Calu3 (cell line): ENCODE data around the gene UBE2D4. TPM values are rescaled to one million over a fixed set of nuclear protein-coding genes. Genes with fewer than 3 reads are reported as not detected.

Experiments
- BruUV-seq: library from RNA; stranded (reverse); fragments of 400-500 nt; replicated peaks from 2 replicates; lab custom pipeline; 2021; lab: Mats Ljungman, UMichigan
- CTCF ChIA-PET: fragments of 300-600 bp; sonication (Branson Sonifier 250); formaldehyde crosslinking; loops from one replicate; lab custom pipeline; 2022; ENCODE audit warnings: antibody characterized with exemption; lab: Charles Lee
- DNase-seq: peaks from one replicate; pipeline ENCODE4 v3.0.0; 2022
- H3K27ac Mint-ChIP-seq: one replicate; pipeline ENCODE4 v1.8.0; 2022; ENCODE audit warnings: mixed read lengths; ENCODE audit not compliant: unreplicated experiment
- H3K27me3 Mint-ChIP-seq: one replicate; pipeline ENCODE4 v1.8.0; 2022; ENCODE audit warnings: mixed read lengths; ENCODE audit not compliant: unreplicated experiment
- H3K36me3 Mint-ChIP-seq: one replicate; pipeline ENCODE4 v1.8.0; 2022; ENCODE audit warnings: mild to moderate bottlenecking, moderate library complexity, mixed read lengths; ENCODE audit not compliant: insufficient read depth, unreplicated experiment
- H3K4me1 Mint-ChIP-seq: one replicate; pipeline ENCODE4 v1.8.0; 2022; ENCODE audit warnings: mild to moderate bottlenecking, low read depth, mixed read lengths; ENCODE audit not compliant: unreplicated experiment
- H3K4me3 Mint-ChIP-seq: one replicate; pipeline ENCODE4 v1.8.0; 2022; ENCODE audit warnings: mild to moderate bottlenecking, low read depth, moderate library complexity, mixed read lengths; ENCODE audit not compliant: unreplicated experiment
- H3K9me3 Mint-ChIP-seq: one replicate; pipeline ENCODE4 v1.8.0; 2022; ENCODE audit warnings: low read depth, mixed read lengths; ENCODE audit not compliant: unreplicated experiment
- CTCF ChIP-seq: fragments of 200-600 bp; IDR thresholded peaks from one replicate; pipeline ENCODE4 v1.8.0; 2022; ENCODE audit warnings: antibody characterized with exemption; ENCODE audit not compliant: unreplicated experiment
- intact Hi-C: fragments of 100-400 bp; cut with micrococcal nuclease; formaldehyde crosslinking; loops from one replicate; pipeline ENCODE4 v1.10.0; 2022; ENCODE audit not compliant: unreplicated experiment
- total RNA-seq: library from RNA; stranded (reverse); gene quantifications from 2 replicates; pipeline ENCODE4 v1.2.3, GENCODE V29; 2022

UBE2D4 gene
- total RNA-seq, 1 experiment from 2014 or later = 22.7 TPM

DNA sequence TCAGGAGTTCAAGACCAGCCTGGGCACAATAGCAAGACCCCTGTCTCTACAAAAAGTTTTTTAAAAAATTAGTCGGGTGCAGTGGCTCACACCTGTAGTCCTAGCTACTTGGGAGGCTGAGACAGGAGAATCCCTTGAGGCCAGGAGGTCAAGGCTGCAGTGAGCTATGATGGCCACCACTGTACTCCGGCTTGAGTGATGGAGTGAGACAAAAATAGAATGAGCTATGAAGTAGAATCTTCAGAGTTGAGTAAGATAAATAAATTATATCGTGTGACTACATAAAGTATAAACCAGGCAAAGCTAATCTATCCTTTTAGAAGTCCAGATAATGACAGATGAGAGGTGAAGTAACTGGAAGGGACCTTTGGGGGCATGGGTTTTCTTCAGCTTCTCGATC is 41.6 kb upstream of the UBE2D4 start:
- Mint-ChIP-seq H3K27ac (no peak overlapping the region), H3K36me3 (peaks cover 44% of the 10 kb centered on the region), H3K9me3 (no peaks in the 10 kb centered on the region), H3K27me3 (no peaks in the 10 kb centered on the region), H3K4me1 (peaks cover 11% of the 10 kb centered on the region), H3K4me3 (no peak overlapping the region)
- no peak for TF ChIP-seq CTCF
- CTCF ChIA-PET = interaction anchor here (0.7 kb wide), 1 partner anchor 21 kb away, joined by 4 read pairs; no protein-coding TSS in a partner anchor
- DNase-seq = no peak
- no TSS peak for BruUV-seq
- intact Hi-C loops = no loop called here

GRCh38 chr7:43888993-43889945 is 37.0 kb upstream of the UBE2D4 start:
- intact Hi-C loops = no loop called here
- H3K4me1 Mint-ChIP-seq = peaks cover 29% of the 10 kb centered on the region
- no peaks in the 10 kb centered on the region for H3K9me3 Mint-ChIP-seq
- peaks cover 21% of the 10 kb centered on the region for H3K36me3 Mint-ChIP-seq
- no peak overlapping the region for H3K4me3 Mint-ChIP-seq
- H3K27ac Mint-ChIP-seq = no peak overlapping the region
- no peak for DNase-seq
- H3K27me3 Mint-ChIP-seq = no peaks in the 10 kb centered on the region
- no peak for TF ChIP-seq CTCF
- BruUV-seq = no TSS peak
- CTCF ChIA-PET = no interaction called here

DNA sequence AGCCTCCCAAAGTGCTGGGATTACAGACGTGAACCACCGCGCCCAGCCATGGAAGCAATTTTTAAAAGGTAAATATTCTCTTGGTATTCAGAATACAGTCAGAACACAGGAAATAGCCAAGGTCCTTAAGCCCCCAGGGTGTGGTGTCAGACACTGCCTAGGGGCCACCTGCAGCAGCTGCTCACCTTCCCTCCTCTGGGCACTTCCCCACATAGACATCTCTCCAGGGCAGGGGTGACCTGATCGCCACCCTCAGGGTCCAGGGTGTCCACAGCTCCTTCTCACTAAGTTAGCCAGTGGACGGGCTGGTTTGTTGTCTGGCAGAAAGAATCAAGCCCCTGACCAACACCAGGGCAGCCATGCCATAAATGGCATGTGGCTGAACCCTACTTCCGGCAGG is 35.8 kb upstream of the UBE2D4 start:
- peaks cover 29% of the 10 kb centered on the region for H3K4me1 Mint-ChIP-seq
- no TSS peak for BruUV-seq
- TF ChIP-seq CTCF = no peak
- CTCF ChIA-PET = no interaction called here
- no peaks in the 10 kb centered on the region for H3K27me3 Mint-ChIP-seq
- no peak overlapping the region for H3K4me3 Mint-ChIP-seq
- intact Hi-C loops = no loop called here
- H3K27ac Mint-ChIP-seq = no peak overlapping the region
- H3K9me3 Mint-ChIP-seq = no peaks in the 10 kb centered on the region
- no peak for DNase-seq
- peaks cover 17% of the 10 kb centered on the region for H3K36me3 Mint-ChIP-seq

- CTCF ChIA-PET = no interaction called here
- Mint-ChIP-seq H3K4me1 (peaks cover 29% of the 10 kb centered on the region), H3K9me3 (no peaks in the 10 kb centered on the region), H3K4me3 (no peak overlapping the region), H3K36me3 (peaks cover 17% of the 10 kb centered on the region), H3K27me3 (no peaks in the 10 kb centered on the region), H3K27ac (no peak overlapping the region)
- no peak for DNase-seq
- intact Hi-C loops = no loop called here
- BruUV-seq = no TSS peak
- TF ChIP-seq CTCF = no peak
Observed at GRCh38 chr7:43891069-43891955, 34.9 kb upstream of the UBE2D4 start.
